ENCODE measurements around the gene RASGRF2. TPM values are rescaled to one million over a fixed set of nuclear protein-coding genes. Genes with fewer than 3 reads are reported as not detected.
"Not testable (repeated sequence)": the region's sequence is repeated elsewhere in the genome, so short reads cannot be mapped to it uniquely, and the experiment has no call there.

Gene RASGRF2
- total RNA-seq, 1 experiment from 2014 or later: 0.48 TPM

DNA sequence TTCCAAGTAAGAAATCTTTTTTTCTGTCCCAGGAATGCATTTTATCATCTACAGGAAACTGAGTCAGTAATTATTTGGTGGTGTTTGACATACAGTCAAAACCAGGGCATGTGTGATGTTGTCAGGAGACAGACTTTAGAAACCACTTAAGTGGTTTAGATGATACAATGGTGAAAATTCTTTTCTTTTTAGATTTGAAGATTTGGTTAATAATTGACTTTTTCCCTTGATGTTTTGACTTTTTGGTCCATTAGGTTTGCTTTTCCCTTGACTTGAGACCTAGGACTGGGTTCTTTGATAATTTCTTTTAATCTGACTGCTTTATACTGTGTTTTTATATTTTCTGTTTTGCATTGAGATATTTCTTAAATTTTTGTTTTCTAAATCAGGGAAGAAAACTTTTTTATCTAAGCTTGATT, 85.2 kb downstream of the RASGRF2 start:
- intact Hi-C loops (cut with micrococcal nuclease; ENCODE audit: unreplicated experiment): no loop called here
- H3K36me3 ChIP-seq (ENCODE audit: low read depth): no peaks in the 10 kb centered on the region
- H3K4me3 ChIP-seq: no peak overlapping the region
- H3K9me3 ChIP-seq (ENCODE audit: insufficient read depth, low read depth): no peaks in the 10 kb centered on the region
- no peak overlapping the region for H2AFZ ChIP-seq
- ChIA-PET CTCF (no interaction called here), POLR2A (ENCODE audit: unreplicated experiment) (no interaction called here)
- TF ChIP-seq CTCF (conservative IDR thresholded peaks at IDR 0.05) (no peak), EZH2 (IDR thresholded peaks at IDR 0.05; ENCODE audit: low read depth) (no peak)
- H3K4me2 ChIP-seq: no peak overlapping the region
- H4K20me1 ChIP-seq (ENCODE audit: insufficient read depth): no peaks in the 10 kb centered on the region
- no peak for DNase-seq
- no peaks in the 10 kb centered on the region for H3K27me3 ChIP-seq (ENCODE audit: insufficient read depth, low read depth)
- no peaks in the 10 kb centered on the region for H3F3A ChIP-seq (ENCODE audit: insufficient read depth, low read depth)
- BruUV-seq (replicated peaks): no TSS peak
- no peaks in the 10 kb centered on the region for H3K4me1 ChIP-seq (replicated peaks; ENCODE audit: insufficient read depth)
- no peak overlapping the region for H3K27ac ChIP-seq
- no peaks in the 10 kb centered on the region for H3K79me2 ChIP-seq (ENCODE audit: low read depth)
- no peaks in the 10 kb centered on the region for H3K9me2 ChIP-seq (ENCODE audit: insufficient read depth)

GRCh38 chr5:81046041-81046440, 85.9 kb downstream of the RASGRF2 start:
- Histone ChIP-seq H3K9me3 (ENCODE audit: insufficient read depth, low read depth) (no peaks in the 10 kb centered on the region), H3K36me3 (ENCODE audit: low read depth) (no peaks in the 10 kb centered on the region), H3K27me3 (ENCODE audit: insufficient read depth, low read depth) (no peaks in the 10 kb centered on the region), H3K4me2 (no peak overlapping the region), H3K4me3 (no peak overlapping the region), H3K27ac (no peak overlapping the region), H2AFZ (no peak overlapping the region), H3K79me2 (ENCODE audit: low read depth) (no peaks in the 10 kb centered on the region), H3K9me2 (ENCODE audit: insufficient read depth) (no peaks in the 10 kb centered on the region), H3K4me1 (replicated peaks; ENCODE audit: insufficient read depth) (no peaks in the 10 kb centered on the region), H4K20me1 (ENCODE audit: insufficient read depth) (no peaks in the 10 kb centered on the region), H3F3A (ENCODE audit: insufficient read depth, low read depth) (no peaks in the 10 kb centered on the region)
- ChIA-PET CTCF (no interaction called here), POLR2A (ENCODE audit: unreplicated experiment) (no interaction called here)
- no peak for TF ChIP-seq CTCF (conservative IDR thresholded peaks at IDR 0.05)
- no peak for TF ChIP-seq EZH2 (IDR thresholded peaks at IDR 0.05; ENCODE audit: low read depth)
- no TSS peak for BruUV-seq (replicated peaks)
- intact Hi-C loops (cut with micrococcal nuclease; ENCODE audit: unreplicated experiment): no loop called here
- DNase-seq: no peak

- H3K9me3 ChIP-seq (ENCODE audit: insufficient read depth, low read depth): no peaks in the 10 kb centered on the region
- CTCF ChIA-PET: no interaction called here
- no peak for DNase-seq
- TF ChIP-seq CTCF (conservative IDR thresholded peaks at IDR 0.05): no peak
- TF ChIP-seq EZH2 (IDR thresholded peaks at IDR 0.05; ENCODE audit: low read depth): no peak
- intact Hi-C loops (cut with micrococcal nuclease; ENCODE audit: unreplicated experiment): no loop called here
- POLR2A ChIA-PET (ENCODE audit: unreplicated experiment): interaction anchor here (0.7 kb wide), 1 partner anchor 1320 kb away, joined by 4 read pairs; no protein-coding TSS in a partner anchor
- no peak overlapping the region for H2AFZ ChIP-seq
- H4K20me1 ChIP-seq (ENCODE audit: insufficient read depth): no peaks in the 10 kb centered on the region
- H3K4me3 ChIP-seq: no peak overlapping the region
- no peaks in the 10 kb centered on the region for H3K36me3 ChIP-seq (ENCODE audit: low read depth)
- H3K4me2 ChIP-seq: no peak overlapping the region
- no peaks in the 10 kb centered on the region for H3K9me2 ChIP-seq (ENCODE audit: insufficient read depth)
- no peaks in the 10 kb centered on the region for H3F3A ChIP-seq (ENCODE audit: insufficient read depth, low read depth)
- H3K27ac ChIP-seq: no peak overlapping the region
- BruUV-seq (replicated peaks): no TSS peak
- no peaks in the 10 kb centered on the region for H3K79me2 ChIP-seq (ENCODE audit: low read depth)
- no peaks in the 10 kb centered on the region for H3K4me1 ChIP-seq (replicated peaks; ENCODE audit: insufficient read depth)
- H3K27me3 ChIP-seq (ENCODE audit: insufficient read depth, low read depth): no peaks in the 10 kb centered on the region
Measured at GRCh38 chr5:81052325-81052724, 92.2 kb downstream of the RASGRF2 start.

DNA sequence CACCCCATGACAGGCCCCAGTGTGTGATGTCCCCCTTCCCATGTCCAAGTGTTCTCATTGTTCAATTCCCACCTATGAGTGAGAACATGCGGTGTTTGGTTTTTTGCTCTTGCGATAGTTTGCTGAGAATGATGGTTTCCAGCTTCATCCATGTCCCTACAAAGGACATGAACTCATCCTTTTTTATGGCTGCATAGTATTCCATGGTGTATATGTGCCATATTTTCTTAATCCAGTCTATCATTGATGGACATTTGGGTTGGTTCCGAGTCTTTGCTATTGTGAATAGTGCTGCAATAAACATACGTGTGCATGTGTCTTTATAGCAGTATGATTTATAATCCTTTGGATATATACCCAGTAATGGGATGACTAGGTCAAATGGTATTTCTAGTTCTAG, 93.1 kb downstream of the RASGRF2 start:
- H3K36me3 ChIP-seq (ENCODE audit: low read depth); BruUV-seq (replicated peaks): not testable (repeated sequence)

More for the DNA sequence above, 93.1 kb downstream of the RASGRF2 start:
- CTCF ChIA-PET; H3K27ac ChIP-seq; H3K9me2 ChIP-seq (ENCODE audit: insufficient read depth); H3K27me3 ChIP-seq (ENCODE audit: insufficient read depth, low read depth); DNase-seq; H3K4me2 ChIP-seq; intact Hi-C loops (cut with micrococcal nuclease; ENCODE audit: unreplicated experiment); POLR2A ChIA-PET (ENCODE audit: unreplicated experiment); H3F3A ChIP-seq (ENCODE audit: insufficient read depth, low read depth); H3K9me3 ChIP-seq (ENCODE audit: insufficient read depth, low read depth); H4K20me1 ChIP-seq (ENCODE audit: insufficient read depth); H3K4me3 ChIP-seq; H2AFZ ChIP-seq; H3K79me2 ChIP-seq (ENCODE audit: low read depth); H3K4me1 ChIP-seq (replicated peaks; ENCODE audit: insufficient read depth): not testable (repeated sequence)
